HepG2 (cell line): ENCODE results near the gene EPPIN. TPM values are rescaled to one million over a fixed set of nuclear protein-coding genes. Genes with fewer than 3 reads are reported as not detected.

ENCODE experiments used
- ATAC-seq: fragments of 200-7000 bp; cut with Tn5 transposase; 3 replicates; pipeline ENCODE4 v1.9.1; 2020; ENCODE audit warnings: mild to moderate bottlenecking, moderate library complexity
- Bru-seq: library from RNA; stranded (reverse); fragments of 400-500 nt; gene quantifications from one replicate; lab custom pipeline; 2021; lab: Mats Ljungman, UMichigan
- BruChase-seq, 2 experiments: library from RNA; stranded (reverse); fragments of 400-500 nt; gene quantifications; one replicate each; lab custom pipeline; 2021; lab: Mats Ljungman, UMichigan
- BruUV-seq: library from RNA; stranded (reverse); fragments of 400-500 nt; replicated peaks from 2 replicates; lab custom pipeline; 2021; lab: Mats Ljungman, UMichigan
- CTCF ChIA-PET: fragments of 300-600 bp; formaldehyde crosslinking; extraction: SDS; loops from one replicate; lab custom pipeline; 2021; ENCODE audit warnings: low total read pairs, inconsistent platforms, low intra/inter-chr PET ratio; lab: Yijun Ruan, JAX
- POLR2A ChIA-PET: fragments of 350-600 bp; sonication (Branson Sonifier 250); formaldehyde crosslinking; loops from one replicate; lab custom pipeline; 2020; ENCODE audit warnings: antibody characterized with exemption, inconsistent platforms; lab: Yijun Ruan, JAX
- DNase-seq: peaks from one replicate; pipeline ENCODE4 v3.0.0-alpha.2; 2015; ENCODE audit warnings: low spot score
- FAIRE-seq: peaks from 3 replicates; lab custom pipeline; 2011; peaks lifted over from hg19 to GRCh38; lab: Jason Lieb, UNC
- H2AFZ ChIP-seq: one replicate; pipeline ENCODE4 v1.6.1; 2011; ENCODE audit warnings: low read length, inconsistent platforms
- H3K27ac ChIP-seq: fragments of 300-600 bp; 3 replicates; pipeline ENCODE4 v1.8.0; 2011; ENCODE audit warnings: mixed run types, mild to moderate bottlenecking, mixed read lengths, low read length, inconsistent platforms; ENCODE audit not compliant: insufficient read depth; ENCODE audit errors: extremely low read length
- H3K27me3 ChIP-seq, 2 experiments: fragments of 200-600 bp in 1 of 2; 2 replicates in 1 of 2; 3 replicates in 1 of 2; pipeline versions ENCODE4 v1.6.0 to v1.8.0; 2011; ENCODE audit warnings: low read length in 2 of 2, mild to moderate bottlenecking in 2 of 2, moderate library complexity in 2 of 2, inconsistent platforms in 1 of 2; ENCODE audit not compliant: insufficient read depth in 2 of 2, control insufficient read depth in 1 of 2
- H3K36me3 ChIP-seq, 2 experiments: fragments of 200-600 bp in 1 of 2; replicated peaks in 1 of 2; 2 replicates in 1 of 2; 3 replicates in 1 of 2; pipeline versions ENCODE4 v1.5.1 to v1.8.0; 2011; ENCODE audit warnings: low read length in 2 of 2, inconsistent platforms in 1 of 2; ENCODE audit not compliant: insufficient read depth in 2 of 2, control insufficient read depth in 1 of 2
- H3K4me1 ChIP-seq: 2 replicates; pipeline ENCODE4 v1.5.1; 2012; ENCODE audit warnings: low read length, inconsistent platforms; ENCODE audit not compliant: insufficient read depth
- H3K4me2 ChIP-seq: 2 replicates; pipeline ENCODE4 v1.6.0; 2011; ENCODE audit warnings: low read depth, low read length, inconsistent platforms
- H3K4me3 ChIP-seq, 3 experiments: fragments of 200-600 bp in 1 of 3; sonication (generic), shearing (Covaris generic) in 1 of 3; replicated peaks in 1 of 3; 2 replicates each; pipeline ENCODE4 v1.5.1; 2011 to 2016; ENCODE audit warnings: low read length in 3 of 3, inconsistent platforms in 2 of 3, low read depth in 2 of 3, mild to moderate bottlenecking in 2 of 3, control low read depth in 1 of 3, mixed read lengths in 1 of 3; ENCODE audit not compliant: insufficient read depth in 1 of 3
- H3K79me2 ChIP-seq: one replicate; pipeline ENCODE4 v1.6.1; 2011; ENCODE audit warnings: low read length, inconsistent platforms; ENCODE audit not compliant: insufficient read depth
- H3K9ac ChIP-seq: 2 replicates; pipeline ENCODE4 v1.6.0; 2011; ENCODE audit warnings: mild to moderate bottlenecking, low read depth, low read length, inconsistent platforms; ENCODE audit not compliant: insufficient read depth
- H3K9me3 ChIP-seq: 2 replicates; pipeline ENCODE4 v1.5.1; 2012; ENCODE audit warnings: mild to moderate bottlenecking, low read length
- H4K20me1 ChIP-seq: 2 replicates; pipeline ENCODE4 v1.6.0; 2011; ENCODE audit warnings: inconsistent platforms, mild to moderate bottlenecking, low read length, moderate library complexity; ENCODE audit not compliant: insufficient read depth
- MYC ChIP-seq: sonication (generic); formaldehyde crosslinking; IDR thresholded peaks from 2 replicates; pipeline ENCODE4 v1.9.0; 2021; ENCODE audit warnings: missing genetic modification reagents, borderline replicate concordance
- RELA ChIP-seq: sonication (generic); formaldehyde crosslinking; IDR thresholded peaks from 2 replicates; pipeline ENCODE4 v1.4.0; 2020; ENCODE audit warnings: missing genetic modification reagents
- ZNF567 ChIP-seq: sonication (generic); formaldehyde crosslinking; IDR thresholded peaks from 2 replicates; pipeline ENCODE4 v1.8.1; 2023; ENCODE audit warnings: mild to moderate bottlenecking, missing genetic modification reagents, borderline replicate concordance
- ZNF619 ChIP-seq: sonication (generic); formaldehyde crosslinking; IDR thresholded peaks from 2 replicates; pipeline ENCODE4 v1.4.0; 2020; ENCODE audit warnings: mild to moderate bottlenecking, missing genetic modification reagents
- ZNF652 ChIP-seq: IDR thresholded peaks from 2 replicates; pipeline ENCODE4 v1.6.1; 2016; ENCODE audit warnings: low read depth, borderline replicate concordance
- ZNF75D ChIP-seq: sonication (generic); formaldehyde crosslinking; IDR thresholded peaks from 2 replicates; pipeline ENCODE4 v1.8.1; 2023; ENCODE audit warnings: missing genetic modification reagents, mild to moderate bottlenecking, borderline replicate concordance
- ZNF816 ChIP-seq: sonication (generic); formaldehyde crosslinking; IDR thresholded peaks from 2 replicates; pipeline ENCODE4 v1.8.0; 2022; ENCODE audit warnings: missing genetic modification reagents, mild to moderate bottlenecking, borderline replicate concordance
- WGBS: methylation state at CpG from one replicate; pipeline ENCODE4 v1.1.6; 2017; ENCODE audit warnings: low lambda C conversion rate; 5-methylcytosine and 5-hydroxymethylcytosine counted together
- in situ Hi-C: cut with HindIII; loops from 2 replicates; pipeline ENCODE4 v1.10.0; 2017; ENCODE audit warnings: low pct_unique_long_range_greater_than_20kb; ENCODE audit not compliant: extremely low pct_ligation_motif_present
- intact Hi-C: fragments of 100-400 bp; cut with micrococcal nuclease; formaldehyde crosslinking; loops from one replicate; pipeline ENCODE4 v1.10.0; 2022; ENCODE audit not compliant: unreplicated experiment
- long read RNA-seq, 2 experiments: library from RNA in 1 of 2; library from polyadenylated mRNA in 1 of 2; stranded (forward) in 1 of 2; unstranded in 1 of 2; transcript quantifications; one replicate each; pipeline ENCODE4 v2.0.0, GENCODE V29; 2019 to 2022
- polyA minus RNA-seq, 3 experiments: library from RNA; depleted of rRNA, polyadenylated mRNA; stranded (reverse); fragments of >200 nt; gene quantifications; 2 replicates each; pipeline ENCODE4 v1.2.3, GENCODE V29; 2011; ENCODE audit warnings: low replicate concordance in 1 of 3
- polyA plus RNA-seq, 8 experiments: library from polyadenylated mRNA; depleted of rRNA in 3 of 8; stranded (reverse) in 7 of 8; unstranded in 1 of 8; fragments of >200 nt; fragmentation: Illumina TruSeq in 4 of 8; extraction: Trizol in 4 of 8; gene quantifications; 2 replicates each; pipeline versions ENCODE4 v1.2.1 to v1.2.3, GENCODE V29; 2011 to 2016; ENCODE audit warnings: low read depth in 4 of 8, missing spikeins in 1 of 8, mixed read lengths in 1 of 8; ENCODE audit not compliant: insufficient read depth in 1 of 8
- total RNA-seq, 5 experiments: library from RNA; depleted of rRNA; stranded (reverse); fragments of >200 nt; fragmentation: Illumina TruSeq; extraction: Trizol; gene quantifications; 2 replicates each; pipeline ENCODE4 v1.2.3, GENCODE V29; 2016; ENCODE audit warnings: low read depth in 1 of 5
- TF ChIP-seq, protein P1 (sequence below): IDR thresholded peaks from 2 replicates; pipeline ENCODE4 v1.6.1; 2016; ENCODE audit warnings: missing genetic modification reagents, missing compliant biosample characterization
- TF ChIP-seq, protein P2 (sequence below): sonication (generic); formaldehyde crosslinking; IDR thresholded peaks from 2 replicates; pipeline ENCODE4 v1.5.1; 2020; ENCODE audit warnings: mild to moderate bottlenecking, missing genetic modification reagents, borderline replicate concordance
- TF ChIP-seq, protein P3 (sequence below): sonication (generic); formaldehyde crosslinking; IDR thresholded peaks from 2 replicates; pipeline ENCODE4 v1.4.0; 2020; ENCODE audit warnings: mild to moderate bottlenecking, low read depth, missing genetic modification reagents
- TF ChIP-seq, protein P4 (sequence below): sonication (generic); formaldehyde crosslinking; IDR thresholded peaks from 2 replicates; pipeline ENCODE4 v1.9.0; 2021; ENCODE audit warnings: missing genetic modification reagents, mild to moderate bottlenecking, borderline replicate concordance
- TF ChIP-seq, protein P5 (sequence below): sonication (generic); formaldehyde crosslinking; IDR thresholded peaks from 2 replicates; pipeline ENCODE4 v1.5.1; 2020; ENCODE audit warnings: missing genetic modification reagents, mild to moderate bottlenecking, borderline replicate concordance

The EPPIN gene
- not detected in 2 replicates for total RNA-seq (2016; rRNA removed; fragmentation: Illumina TruSeq; extraction: Trizol)
- total RNA-seq (2016; cell fraction: cytosol; rRNA removed; fragmentation: Illumina TruSeq; extraction: Trizol; ENCODE audit: low read depth) = not detected in 2 replicates
- total RNA-seq (2016; cell fraction: insoluble cytoplasmic fraction; rRNA removed; fragmentation: Illumina TruSeq; extraction: Trizol) = not detected in 2 replicates
- total RNA-seq (2016; cell fraction: membrane; rRNA removed; fragmentation: Illumina TruSeq; extraction: Trizol) = not detected in 2 replicates
- total RNA-seq (2016; cell fraction: nucleus; rRNA removed; fragmentation: Illumina TruSeq; extraction: Trizol) = not detected in 2 replicates
- polyA plus RNA-seq (2011; rRNA removed) = not detected in 2 replicates
- polyA plus RNA-seq (2011; cell fraction: cytosol; rRNA removed) = not detected in 2 replicates
- polyA plus RNA-seq (2011; cell fraction: nucleus; rRNA removed) = not detected in 2 replicates
- not detected in 2 replicates for polyA plus RNA-seq (2012)
- polyA plus RNA-seq (2016; cell fraction: cytosol; fragmentation: Illumina TruSeq; extraction: Trizol; ENCODE audit: low read depth) = not detected in 2 replicates
- not detected in 2 replicates for polyA plus RNA-seq (2016; cell fraction: insoluble cytoplasmic fraction; fragmentation: Illumina TruSeq; extraction: Trizol; ENCODE audit: low read depth)
- polyA plus RNA-seq (2016; cell fraction: membrane; fragmentation: Illumina TruSeq; extraction: Trizol; ENCODE audit: low read depth) = not detected in 2 replicates
- not detected in 2 replicates for polyA plus RNA-seq (2016; cell fraction: nucleus; fragmentation: Illumina TruSeq; extraction: Trizol; ENCODE audit: insufficient read depth, low read depth)
- polyA minus RNA-seq (2011; rRNA and poly(A)+ RNA removed; ENCODE audit: low replicate concordance) = not detected in 2 replicates
- not detected in 2 replicates for polyA minus RNA-seq (2011; cell fraction: cytosol; rRNA and poly(A)+ RNA removed)
- polyA minus RNA-seq (2011; cell fraction: nucleus; rRNA and poly(A)+ RNA removed) = not detected in 2 replicates
- not detected for Bru-seq, nascent RNA
- not detected for BruChase-seq, experiment 1, labeled RNA remaining after a 6-hour chase
- not detected for BruChase-seq, experiment 2, labeled RNA remaining after a 2-hour chase
- long read RNA-seq, experiment 1 = 0 reads
- long read RNA-seq, experiment 2 = 0 reads

DNA sequence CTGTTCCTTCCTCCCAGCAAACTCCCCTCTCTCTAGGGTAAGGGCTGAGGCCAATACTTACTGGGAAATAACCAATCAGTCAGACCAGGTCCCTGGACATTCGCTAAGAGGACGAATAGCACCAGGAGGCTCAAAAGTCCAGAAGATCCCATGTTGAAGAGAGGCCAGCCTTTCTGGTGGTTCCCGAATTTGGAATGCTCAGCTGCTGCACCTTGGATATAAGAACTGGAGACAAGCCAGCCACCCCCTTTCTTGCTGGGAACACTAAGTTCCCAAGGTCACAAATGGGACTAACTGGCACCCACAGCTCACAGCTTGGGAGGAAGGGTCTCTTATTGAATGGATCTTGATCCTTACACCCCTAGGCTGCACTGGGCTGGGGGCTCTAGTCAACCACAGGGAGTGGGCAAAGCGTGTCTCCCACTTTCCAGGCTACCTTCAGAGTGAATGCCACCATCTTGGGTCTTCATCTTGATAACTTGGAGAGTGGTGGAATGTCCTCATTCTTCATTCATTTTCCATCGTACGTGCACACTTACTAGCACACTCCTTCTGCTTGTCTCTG lies at the start of gene EPPIN:
Gene EPPIN (minus strand): TSS at position 196 of the 565 bp plus-strand sequence. CDS start 44 bp downstream, at position 152.
- Histone ChIP-seq H3K27ac (no peak within 1 kb of the TSS), H4K20me1 (no peaks in the 10 kb centered on the region), H2AFZ (no peak within 1 kb of the TSS), H3K27me3 (peaks cover 2 to 19% of the 10 kb centered on the region in 2 experiments; a peak in 3 of 5 replicates), H3K9me3 (no peaks in the 10 kb centered on the region), H3K36me3 (no peaks in the 10 kb centered on the region), H3K4me2 (no peak within 1 kb of the TSS), H3K4me3 (no peak within 1 kb of the TSS), H3K79me2 (no peaks in the 10 kb centered on the region), H3K4me1 (no peaks in the 10 kb centered on the region), H3K9ac (no peak within 1 kb of the TSS)
- no peak for DNase-seq
- no peak for FAIRE-seq
- ChIA-PET CTCF (no interaction called here), POLR2A (no interaction called here)
- in situ Hi-C loops (loop anchor here (5.0 kb wide), 1 partner anchor 225 kb away; no protein-coding TSS in a partner anchor), intact Hi-C loops (no loop called here)
- 4% methylated on average over 6 of the region's 6 CpGs for WGBS
- ATAC-seq = no peak
- BruUV-seq = no TSS peak
- TF ChIP-seq, protein P1, sequence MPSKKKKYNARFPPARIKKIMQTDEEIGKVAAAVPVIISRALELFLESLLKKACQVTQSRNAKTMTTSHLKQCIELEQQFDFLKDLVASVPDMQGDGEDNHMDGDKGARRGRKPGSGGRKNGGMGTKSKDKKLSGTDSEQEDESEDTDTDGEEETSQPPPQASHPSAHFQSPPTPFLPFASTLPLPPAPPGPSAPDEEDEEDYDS (CRISPR knock-in tag) = no peak
- TF ChIP-seq ZNF567 (no peak), MYC (CRISPR knock-in tag) (no peak), ZNF816 (CRISPR knock-in tag) (no peak), ZNF75D (CRISPR knock-in tag) (no peak), ZNF619 (CRISPR knock-in tag) (no peak), ZNF652 (CRISPR knock-in tag) (no peak), RELA (no peak)
- TF ChIP-seq, protein P2, sequence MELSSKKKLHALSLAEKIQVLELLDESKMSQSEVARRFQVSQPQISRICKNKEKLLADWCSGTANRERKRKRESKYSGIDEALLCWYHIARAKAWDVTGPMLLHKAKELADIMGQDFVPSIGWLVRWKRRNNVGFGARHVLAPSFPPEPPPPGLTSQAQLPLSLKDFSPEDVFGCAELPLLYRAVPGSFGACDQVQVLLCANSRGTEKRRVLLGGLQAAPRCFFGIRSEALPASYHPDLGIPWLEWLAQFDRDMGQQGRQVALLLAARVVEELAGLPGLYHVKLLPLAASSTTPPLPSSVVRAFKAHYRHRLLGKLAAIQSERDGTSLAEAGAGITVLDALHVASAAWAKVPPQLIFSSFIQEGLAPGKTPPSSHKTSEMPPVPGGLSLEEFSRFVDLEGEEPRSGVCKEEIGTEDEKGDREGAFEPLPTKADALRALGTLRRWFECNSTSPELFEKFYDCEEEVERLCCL = no peak
- TF ChIP-seq, protein P3, sequence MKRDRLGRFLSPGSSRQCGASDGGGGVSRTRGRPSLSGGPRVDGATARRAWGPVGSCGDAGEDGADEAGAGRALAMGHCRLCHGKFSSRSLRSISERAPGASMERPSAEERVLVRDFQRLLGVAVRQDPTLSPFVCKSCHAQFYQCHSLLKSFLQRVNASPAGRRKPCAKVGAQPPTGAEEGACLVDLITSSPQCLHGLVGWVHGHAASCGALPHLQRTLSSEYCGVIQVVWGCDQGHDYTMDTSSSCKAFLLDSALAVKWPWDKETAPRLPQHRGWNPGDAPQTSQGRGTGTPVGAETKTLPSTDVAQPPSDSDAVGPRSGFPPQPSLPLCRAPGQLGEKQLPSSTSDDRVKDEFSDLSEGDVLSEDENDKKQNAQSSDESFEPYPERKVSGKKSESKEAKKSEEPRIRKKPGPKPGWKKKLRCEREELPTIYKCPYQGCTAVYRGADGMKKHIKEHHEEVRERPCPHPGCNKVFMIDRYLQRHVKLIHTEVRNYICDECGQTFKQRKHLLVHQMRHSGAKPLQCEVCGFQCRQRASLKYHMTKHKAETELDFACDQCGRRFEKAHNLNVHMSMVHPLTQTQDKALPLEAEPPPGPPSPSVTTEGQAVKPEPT = no peak
- TF ChIP-seq, protein P4, sequence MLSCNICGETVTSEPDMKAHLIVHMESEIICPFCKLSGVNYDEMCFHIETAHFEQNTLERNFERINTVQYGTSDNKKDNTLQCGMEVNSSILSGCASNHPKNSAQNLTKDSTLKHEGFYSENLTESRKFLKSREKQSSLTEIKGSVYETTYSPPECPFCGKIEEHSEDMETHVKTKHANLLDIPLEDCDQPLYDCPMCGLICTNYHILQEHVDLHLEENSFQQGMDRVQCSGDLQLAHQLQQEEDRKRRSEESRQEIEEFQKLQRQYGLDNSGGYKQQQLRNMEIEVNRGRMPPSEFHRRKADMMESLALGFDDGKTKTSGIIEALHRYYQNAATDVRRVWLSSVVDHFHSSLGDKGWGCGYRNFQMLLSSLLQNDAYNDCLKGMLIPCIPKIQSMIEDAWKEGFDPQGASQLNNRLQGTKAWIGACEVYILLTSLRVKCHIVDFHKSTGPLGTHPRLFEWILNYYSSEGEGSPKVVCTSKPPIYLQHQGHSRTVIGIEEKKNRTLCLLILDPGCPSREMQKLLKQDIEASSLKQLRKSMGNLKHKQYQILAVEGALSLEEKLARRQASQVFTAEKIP (CRISPR knock-in tag) = no peak
- TF ChIP-seq, protein P5, sequence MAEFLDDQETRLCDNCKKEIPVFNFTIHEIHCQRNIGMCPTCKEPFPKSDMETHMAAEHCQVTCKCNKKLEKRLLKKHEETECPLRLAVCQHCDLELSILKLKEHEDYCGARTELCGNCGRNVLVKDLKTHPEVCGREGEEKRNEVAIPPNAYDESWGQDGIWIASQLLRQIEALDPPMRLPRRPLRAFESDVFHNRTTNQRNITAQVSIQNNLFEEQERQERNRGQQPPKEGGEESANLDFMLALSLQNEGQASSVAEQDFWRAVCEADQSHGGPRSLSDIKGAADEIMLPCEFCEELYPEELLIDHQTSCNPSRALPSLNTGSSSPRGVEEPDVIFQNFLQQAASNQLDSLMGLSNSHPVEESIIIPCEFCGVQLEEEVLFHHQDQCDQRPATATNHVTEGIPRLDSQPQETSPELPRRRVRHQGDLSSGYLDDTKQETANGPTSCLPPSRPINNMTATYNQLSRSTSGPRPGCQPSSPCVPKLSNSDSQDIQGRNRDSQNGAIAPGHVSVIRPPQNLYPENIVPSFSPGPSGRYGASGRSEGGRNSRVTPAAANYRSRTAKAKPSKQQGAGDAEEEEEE = no peak
